ENCODE data around the gene ZNF778. TPM values are rescaled to one million over a fixed set of nuclear protein-coding genes. Genes with fewer than 3 reads are reported as not detected.

ZNF778 gene
- total and polyA plus RNA-seq, 2 of the 8 experiments (the other 6 are each of a cell fraction or from before 2014, with no cell fraction given) = 9.5 to 21.9 TPM

DNA sequence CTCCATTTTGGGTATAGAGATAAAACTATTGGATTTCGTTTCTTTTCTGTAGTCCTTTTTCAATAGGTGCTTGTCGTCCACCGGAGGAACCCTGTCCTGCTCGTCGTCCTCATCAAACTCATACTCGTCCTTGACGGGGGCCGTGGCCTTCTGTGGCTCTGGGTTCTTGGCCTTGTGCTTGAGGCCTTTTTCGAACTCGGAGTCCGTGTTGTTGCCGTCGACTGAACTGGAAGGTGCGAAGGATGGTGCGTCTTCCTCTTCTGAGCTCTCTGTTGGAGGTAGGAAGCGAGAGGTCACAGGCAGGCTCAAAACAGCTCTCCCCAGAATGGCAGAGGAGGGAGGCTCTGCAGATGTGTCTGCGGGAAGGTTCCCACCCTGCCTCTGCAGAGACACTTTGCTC, 67.9 kb downstream of the ZNF778 start:
- Histone ChIP-seq H2BK15ac (ENCODE audit: low read length) (no peak overlapping the region), H3K23ac (ENCODE audit: insufficient read length) (no peak overlapping the region), H2AFZ (ENCODE audit: low read length) (no peak overlapping the region), H3K4ac (replicated peaks; ENCODE audit: insufficient read length, low read depth, low read length) (no peak overlapping the region), H3K36me3 (ENCODE audit: control insufficient read depth in 2 of 4, insufficient read depth in 4 of 4, low read length in 3 of 4) (peaks cover 30 to 70% (median 48%) of the 10 kb centered on the region in 4 experiments), H2BK120ac (replicated peaks; ENCODE audit: low read depth, low read length) (no peak overlapping the region), H3K18ac (ENCODE audit: extremely low read depth, low read length) (no peak overlapping the region), H3K27ac (ENCODE audit: low read depth, low read length) (no peak overlapping the region), H3K56ac (replicated peaks; ENCODE audit: insufficient read length, low read depth, low read length) (no peak overlapping the region), H2BK12ac (ENCODE audit: low read depth, low read length) (no peak overlapping the region), H4K20me1 (replicated peaks in 1 of 2; ENCODE audit: control insufficient read depth in 1 of 2, insufficient read depth in 2 of 2, low read length in 2 of 2) (peaks cover 6 to 9% of the 10 kb centered on the region in 2 experiments), H4K91ac (replicated peaks; ENCODE audit: insufficient read length, low read length) (no peak overlapping the region), H3K9me3 (ENCODE audit: insufficient read depth in 2 of 2, low read depth in 1 of 2, low read length in 1 of 2) (no peaks in the 10 kb centered on the region), H2BK5ac (ENCODE audit: low read depth, low read length) (no peak overlapping the region; the same call in 1 of the 2 replicates), H3K4me1 (replicated peaks in 1 of 4; ENCODE audit: control insufficient read depth in 3 of 4, insufficient read depth in 4 of 4, low read length in 3 of 4) (peaks cover 0 to 10% (median 7%) of the 10 kb centered on the region in 4 experiments; a peak in 6 of 7 replicates), H3K23me2 (ENCODE audit: low read depth, low read length) (no peaks in the 10 kb centered on the region), H3K4me2 (ENCODE audit: insufficient read depth in 1 of 2, low read depth in 2 of 2, low read length in 2 of 2) (no peak overlapping the region), H3K9ac (replicated peaks in 1 of 4; ENCODE audit: extremely low read depth in 1 of 4, low read depth in 3 of 4, low read length in 3 of 4) (no peak overlapping the region), H3K79me1 (ENCODE audit: low read depth, low read length) (peaks cover 3% of the 10 kb centered on the region; the same call in 1 of the 2 replicates), H3K27me3 (replicated peaks in 1 of 4; ENCODE audit: control insufficient read depth in 3 of 4, extremely low read depth in 1 of 4, insufficient read depth in 3 of 4, low read length in 3 of 4) (no peaks in the 10 kb centered on the region), H2BK20ac (ENCODE audit: low read length) (no peak overlapping the region), H3K79me2 (ENCODE audit: control insufficient read depth in 1 of 2, insufficient read depth in 2 of 2, low read length in 2 of 2) (peaks cover 0 to 14% of the 10 kb centered on the region in 2 experiments; a peak in 1 of 4 replicates), H2AK5ac (ENCODE audit: low read depth, low read length) (no peak overlapping the region), H4K5ac (ENCODE audit: insufficient read length, low read depth, low read length) (no peak overlapping the region), H3K14ac (ENCODE audit: insufficient read length) (no peak overlapping the region), H4K8ac (ENCODE audit: extremely low read depth, insufficient read depth, low read length) (no peak overlapping the region; the same call in 1 of the 2 replicates), H3K4me3 (ENCODE audit: extremely low read depth in 1 of 4, insufficient read depth in 2 of 4, low read depth in 3 of 4, low read length in 4 of 4) (no peak overlapping the region)
- DNase-seq (ENCODE audit: low read depth in 1 of 2, low spot score in 2 of 2) (no peak), FAIRE-seq (no peak)
- 84% methylated on average over 17 of the region's 17 CpGs; no CpG with 5 or more reads in 1 of the 2 experiments for WGBS, 2 experiments (ENCODE audit: extremely low coverage in 1 of 2, insufficient coverage in 1 of 2, insufficient read length in 1 of 2, insufficient replicate concordance in 2 of 2, low coverage in 1 of 2, low lambda C conversion rate in 2 of 2, missing lambda C conversion rate in 1 of 2)
- TF ChIP-seq EP300 (IDR thresholded peaks at IDR 0.05; ENCODE audit: borderline replicate concordance in 1 of 2, low read depth in 2 of 2, low read length in 2 of 2) (no peak), CHD2 (IDR thresholded peaks at IDR 0.05; ENCODE audit: low read length) (no peak), GTF2F1 (IDR thresholded peaks at IDR 0.05; ENCODE audit: borderline replicate concordance, low read depth, low read length) (no peak), TAF7 (optimal IDR thresholded peaks at IDR 0.05; ENCODE audit: borderline replicate concordance, low read depth, low read length) (no peak)
- POLR2A ChIA-PET (ENCODE audit: partially characterized antibody) = interaction anchor here (0.7 to 2.9 kb wide), 7 partner anchors 9 to 41 kb away, joined by 3 to 13 read pairs (median 4); no protein-coding TSS in a partner anchor
- CTCF ChIA-PET (ENCODE audit: partially characterized antibody) = interaction anchor here (0.6 to 3.1 kb wide), 10 partner anchors 8 to 272 kb away, joined by 3 to 9 read pairs (median 3); partner anchors contain the start of gene ZNF778
